LNCaP clone FGC (cell line): ENCODE results near the gene IL16.

Experiments used
- DNase-seq: peaks from one replicate; pipeline ENCODE4 v3.0.0-alpha.2; 2011; ENCODE audit warnings: low read depth
- H3K4me3 ChIP-seq: 2 replicates; pipeline ENCODE4 v1.5.1; 2011; ENCODE audit warnings: mild to moderate bottlenecking, low read depth, low read length, control low read depth
- TF ChIP-seq, protein P1 (sequence below): IDR thresholded peaks from 2 replicates; pipeline ENCODE4 v1.5.1; 2012; ENCODE audit warnings: mild to moderate bottlenecking; ENCODE audit not compliant: control insufficient read depth, insufficient read depth; ENCODE audit errors: extremely low read depth

The IL16 gene

DNA sequence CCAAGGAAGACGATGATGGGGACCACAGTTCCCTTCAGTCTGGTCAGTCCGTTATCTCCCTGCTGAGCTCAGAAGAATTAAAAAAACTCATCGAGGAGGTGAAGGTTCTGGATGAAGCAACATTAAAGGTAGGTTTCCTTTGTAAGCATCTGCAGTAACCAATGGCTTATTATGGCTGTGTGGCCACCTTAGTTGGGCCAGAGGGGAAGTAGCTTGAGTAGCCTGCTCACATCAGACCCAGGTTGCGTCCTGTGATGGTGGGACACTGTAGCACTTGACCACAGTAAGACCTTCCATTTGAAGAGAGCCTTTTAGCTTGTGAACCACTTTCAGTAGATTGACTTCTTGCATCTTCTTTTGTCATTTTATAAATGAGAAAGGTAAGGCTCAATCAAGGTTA lies 104.7 kb downstream of the IL16 start:
- DNase-seq, result no peak
- TF ChIP-seq, protein P1, sequence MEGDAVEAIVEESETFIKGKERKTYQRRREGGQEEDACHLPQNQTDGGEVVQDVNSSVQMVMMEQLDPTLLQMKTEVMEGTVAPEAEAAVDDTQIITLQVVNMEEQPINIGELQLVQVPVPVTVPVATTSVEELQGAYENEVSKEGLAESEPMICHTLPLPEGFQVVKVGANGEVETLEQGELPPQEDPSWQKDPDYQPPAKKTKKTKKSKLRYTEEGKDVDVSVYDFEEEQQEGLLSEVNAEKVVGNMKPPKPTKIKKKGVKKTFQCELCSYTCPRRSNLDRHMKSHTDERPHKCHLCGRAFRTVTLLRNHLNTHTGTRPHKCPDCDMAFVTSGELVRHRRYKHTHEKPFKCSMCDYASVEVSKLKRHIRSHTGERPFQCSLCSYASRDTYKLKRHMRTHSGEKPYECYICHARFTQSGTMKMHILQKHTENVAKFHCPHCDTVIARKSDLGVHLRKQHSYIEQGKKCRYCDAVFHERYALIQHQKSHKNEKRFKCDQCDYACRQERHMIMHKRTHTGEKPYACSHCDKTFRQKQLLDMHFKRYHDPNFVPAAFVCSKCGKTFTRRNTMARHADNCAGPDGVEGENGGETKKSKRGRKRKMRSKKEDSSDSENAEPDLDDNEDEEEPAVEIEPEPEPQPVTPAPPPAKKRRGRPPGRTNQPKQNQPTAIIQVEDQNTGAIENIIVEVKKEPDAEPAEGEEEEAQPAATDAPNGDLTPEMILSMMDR, result no peak
- no peak overlapping the region for H3K4me3 ChIP-seq

DNA sequence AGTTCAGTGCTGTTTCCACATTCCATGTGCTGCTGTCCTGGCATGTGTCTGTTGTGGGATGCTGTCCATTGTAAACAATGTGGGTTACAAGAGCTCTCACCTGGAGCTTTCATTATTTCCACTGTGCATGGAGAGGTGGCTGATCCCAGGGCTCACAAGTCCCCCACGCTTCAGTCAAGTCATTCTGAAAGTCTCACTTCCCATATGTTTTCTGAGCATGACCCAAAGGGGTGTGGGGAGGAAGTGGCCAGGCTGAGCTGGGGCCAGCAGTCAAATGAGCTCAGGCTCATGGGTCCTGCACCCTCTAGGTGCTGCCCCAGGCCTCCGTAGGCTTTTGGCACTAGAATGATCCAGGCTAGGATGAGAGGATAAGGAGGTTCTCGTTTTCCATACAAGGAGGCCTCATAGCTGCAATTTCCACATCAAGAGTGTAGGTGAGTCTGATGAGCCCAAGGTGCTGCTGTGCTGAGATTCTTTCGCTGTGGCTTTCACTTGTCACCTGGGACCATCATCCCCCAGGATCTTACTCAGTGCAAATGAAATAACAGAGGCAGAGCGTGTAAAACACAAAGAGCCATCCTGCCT lies 105.2 kb downstream of the IL16 start:
- TF ChIP-seq, protein P1, result no peak
- no peak overlapping the region for H3K4me3 ChIP-seq
- peak; percentile 50 for DNase-seq

DNA sequence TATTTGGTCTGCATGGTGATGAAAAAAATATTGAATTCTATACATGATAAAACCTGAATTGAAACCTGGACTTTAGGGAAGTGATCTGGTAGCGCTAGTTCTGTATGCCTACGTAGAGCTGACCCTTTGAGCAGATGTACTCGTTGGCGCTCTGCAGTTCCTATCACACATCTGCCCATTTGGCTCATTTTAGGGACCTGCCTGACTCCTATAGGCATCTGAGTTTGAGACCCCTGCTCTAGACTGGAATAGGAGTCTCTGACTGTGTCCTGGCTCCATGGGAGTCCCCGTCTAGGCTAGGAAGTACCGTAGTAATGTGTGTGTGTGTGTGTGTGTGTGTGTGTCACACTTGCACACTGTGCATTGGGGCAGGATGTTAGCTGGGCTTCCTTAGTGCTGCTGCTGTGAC lies 106.0 kb downstream of the IL16 start:
- no peak overlapping the region for H3K4me3 ChIP-seq
- TF ChIP-seq, protein P1, result no peak
- DNase-seq, result no peak

DNA sequence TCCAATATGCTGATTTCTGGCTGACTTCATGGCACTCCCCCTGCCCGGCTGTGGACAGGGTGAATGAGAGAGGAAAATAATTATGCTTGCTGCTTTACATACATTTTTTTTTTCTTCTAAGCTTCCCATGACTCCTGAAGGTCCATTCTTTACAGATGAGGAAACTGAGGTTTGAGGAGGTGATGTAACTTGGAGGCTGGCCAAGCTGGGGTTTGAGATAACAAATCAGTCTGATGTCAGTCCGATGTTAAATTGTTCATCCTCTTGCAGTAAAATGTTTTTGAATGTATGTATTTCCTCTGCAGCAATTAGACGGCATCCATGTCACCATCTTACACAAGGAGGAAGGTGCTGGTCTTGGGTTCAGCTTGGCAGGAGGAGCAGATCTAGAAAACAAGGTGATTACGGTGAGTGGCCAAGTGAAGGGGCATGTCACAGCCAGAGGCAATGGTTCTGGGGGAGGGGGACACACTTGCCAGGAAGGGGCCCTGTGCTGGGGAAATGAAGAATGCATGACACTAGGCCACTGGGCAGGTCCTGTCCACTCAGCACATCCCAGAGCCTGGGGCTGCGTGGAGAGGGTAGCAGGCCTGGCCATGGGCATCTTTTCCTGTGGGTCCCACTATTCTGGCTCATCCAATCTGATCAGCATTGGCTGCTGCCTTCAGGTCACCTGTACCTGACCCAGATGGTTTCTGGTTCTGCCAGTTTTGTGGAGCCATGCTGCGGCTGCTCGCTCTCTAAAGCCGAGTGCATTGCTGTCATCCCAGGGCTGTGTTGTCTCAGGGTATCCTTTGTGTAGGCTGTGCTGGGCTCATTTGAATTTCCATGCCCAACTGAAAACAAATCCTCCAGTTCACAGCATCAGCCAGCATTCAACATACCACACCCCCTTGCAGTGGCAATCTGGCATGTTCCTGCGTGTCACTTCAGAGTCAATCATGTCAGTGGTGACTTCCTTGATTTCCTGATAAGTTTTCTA lies 106.9 kb downstream of the IL16 start:
- DNase-seq, result peak; percentile 58
- TF ChIP-seq, protein P1, result no peak
- H3K4me3 ChIP-seq, result no peak overlapping the region

DNA sequence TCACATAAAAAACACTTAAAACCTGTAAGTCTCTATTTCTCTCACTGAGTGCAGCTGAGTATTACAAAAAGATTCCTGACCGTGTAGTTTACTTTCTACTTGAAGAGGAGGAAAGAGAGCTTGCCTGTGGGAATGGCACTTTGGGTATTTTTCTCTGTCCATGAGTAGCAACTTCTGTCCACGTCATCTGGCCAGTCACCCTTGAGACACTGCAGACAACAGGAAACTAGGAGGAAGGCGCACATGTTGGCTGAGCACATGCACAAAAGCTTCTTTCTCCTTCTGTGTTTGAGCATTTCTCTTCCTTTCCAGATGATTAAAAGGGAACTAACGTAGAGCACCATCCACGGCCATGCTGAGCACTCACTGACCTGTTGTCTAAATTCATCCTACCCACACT lies 107.5 kb downstream of the IL16 start:
- no peak for DNase-seq
- TF ChIP-seq, protein P1, result no peak
- H3K4me3 ChIP-seq, result no peak overlapping the region

DNA sequence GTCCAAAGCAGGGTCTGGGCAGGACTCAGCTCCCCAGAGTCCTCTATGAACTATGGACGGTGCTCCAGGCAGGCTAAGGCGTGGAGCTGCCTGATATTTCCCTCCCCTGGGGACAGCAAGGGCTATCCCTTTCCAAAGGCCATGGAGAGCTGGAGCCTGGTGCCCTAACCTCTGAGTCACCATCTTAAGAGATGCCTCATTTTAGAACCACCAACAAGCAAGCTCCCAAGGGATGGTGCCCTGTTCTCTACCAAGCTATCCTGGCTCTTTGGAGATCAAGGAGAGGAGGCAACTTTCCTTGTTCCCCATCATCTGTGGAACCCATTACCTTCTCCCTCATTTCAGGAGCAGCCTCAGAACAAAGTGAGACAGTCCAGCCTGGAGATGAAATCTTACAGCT lies 111.6 kb downstream of the IL16 start:
- no peak overlapping the region for H3K4me3 ChIP-seq
- TF ChIP-seq, protein P1, result no peak
- DNase-seq, result no peak
